Progenitor cell of endocrine pancreas (in vitro differentiated cells): ENCODE measurements around the gene HPN. TPM values are rescaled to one million over a fixed set of nuclear protein-coding genes. Genes with fewer than 3 reads are reported as not detected.

Source experiments
- DNase-seq: peaks from one replicate; pipeline ENCODE4 v3.0.0; 2021; ENCODE audit warnings: low spot score; ENCODE audit not compliant: unreplicated experiment
- H3K27ac Mint-ChIP-seq: 2 replicates; pipeline ENCODE4 v1.8.0; 2021; ENCODE audit warnings: mild to moderate bottlenecking, moderate library complexity, mixed read lengths
- H3K27me3 Mint-ChIP-seq: 2 replicates; pipeline ENCODE4 v1.8.0; 2021; ENCODE audit warnings: mixed read lengths
- H3K36me3 Mint-ChIP-seq: 2 replicates; pipeline ENCODE4 v1.8.0; 2022; ENCODE audit warnings: mixed read lengths; ENCODE audit not compliant: insufficient read depth
- H3K4me1 Mint-ChIP-seq: 2 replicates; pipeline ENCODE4 v1.8.0; 2021; ENCODE audit warnings: low read depth, mixed read lengths
- H3K4me3 Mint-ChIP-seq: 2 replicates; pipeline ENCODE4 v1.8.0; 2021; ENCODE audit warnings: low read depth, mild to moderate bottlenecking, moderate library complexity, mixed read lengths
- H3K9me3 Mint-ChIP-seq: 2 replicates; pipeline ENCODE4 v1.8.0; 2021; ENCODE audit warnings: low read depth, mixed read lengths
- CTCF ChIP-seq: fragments of 200-600 bp; sonication (generic); IDR thresholded peaks from one replicate; pipeline ENCODE4 v1.5.0; 2021; ENCODE audit warnings: antibody characterized with exemption, mild to moderate bottlenecking; ENCODE audit not compliant: unreplicated experiment
- total RNA-seq: library from RNA; stranded (reverse); gene quantifications from 2 replicates; pipeline ENCODE4 v1.2.1, GENCODE V29; 2021

Gene HPN
- total RNA-seq, 1 donor from 2014 or later = 70.5 TPM

DNA sequence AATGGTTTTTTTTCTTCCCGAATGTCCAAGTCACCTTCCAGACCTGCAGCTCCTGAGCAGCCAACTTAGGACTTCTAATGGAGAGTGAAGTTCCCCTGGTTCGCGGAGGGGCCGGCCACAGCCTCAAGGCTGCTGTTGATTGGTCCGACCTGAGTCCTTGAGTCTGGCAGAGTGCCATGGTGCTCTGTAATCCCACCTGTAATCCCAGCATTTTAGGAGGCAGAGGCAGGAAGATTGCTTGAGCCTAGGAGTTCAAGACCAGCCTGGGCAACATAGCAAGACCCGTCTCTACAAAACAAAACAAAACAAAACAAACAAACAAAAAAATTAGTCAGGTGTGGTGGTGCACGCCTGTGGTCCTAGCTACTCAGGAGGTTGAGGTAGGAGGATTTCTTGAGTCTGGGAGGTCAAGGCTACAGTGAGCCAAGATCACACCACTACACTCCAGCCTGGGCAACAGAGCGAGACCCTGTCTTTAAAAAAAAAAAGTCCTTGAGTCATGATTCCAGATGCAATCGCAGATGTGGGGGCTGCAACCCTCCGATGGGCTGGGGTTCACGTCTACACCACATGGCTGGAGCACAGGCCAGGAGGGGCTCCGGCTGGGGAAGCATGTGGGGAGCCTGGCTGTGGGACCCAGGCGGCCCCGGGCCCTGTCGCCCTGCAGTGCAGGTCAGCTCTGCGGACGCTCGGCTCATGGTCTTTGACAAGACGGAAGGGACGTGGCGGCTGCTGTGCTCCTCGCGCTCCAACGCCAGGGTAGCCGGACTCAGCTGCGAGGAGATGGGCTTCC, 17.7 kb downstream of the HPN start:
- Mint-ChIP-seq H3K4me1 (peaks cover 10% of the 10 kb centered on the region), H3K9me3 (no peaks in the 10 kb centered on the region), H3K36me3 (peaks cover 3% of the 10 kb centered on the region), H3K27me3 (no peaks in the 10 kb centered on the region), H3K27ac (peak overlapping the region; percentile 57), H3K4me3 (no peak overlapping the region)
- TF ChIP-seq CTCF = no peak
- DNase-seq = no peak

DNA sequence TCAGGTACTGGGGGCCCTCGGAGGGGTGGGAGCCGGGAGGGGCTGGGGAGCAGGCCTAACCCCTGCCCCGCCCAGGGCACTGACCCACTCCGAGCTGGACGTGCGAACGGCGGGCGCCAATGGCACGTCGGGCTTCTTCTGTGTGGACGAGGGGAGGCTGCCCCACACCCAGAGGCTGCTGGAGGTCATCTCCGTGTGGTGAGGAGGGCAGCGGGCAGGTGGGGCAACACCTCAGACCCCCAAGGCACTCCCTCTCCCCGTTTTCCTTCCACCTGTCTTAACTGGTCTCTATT, 18.2 kb downstream of the HPN start:
- H3K4me1 Mint-ChIP-seq = peaks cover 10% of the 10 kb centered on the region

GRCh38 chr19:35060160-35060855, 18.8 kb downstream of the HPN start:
- H3K9me3 Mint-ChIP-seq = no peaks in the 10 kb centered on the region

More for the DNA sequence above, 18.2 kb downstream of the HPN start:
- Mint-ChIP-seq H3K36me3 (peaks cover 3% of the 10 kb centered on the region), H3K9me3 (no peaks in the 10 kb centered on the region), H3K27ac (no peak overlapping the region), H3K4me3 (no peak overlapping the region), H3K27me3 (no peaks in the 10 kb centered on the region)
- DNase-seq = no peak
- TF ChIP-seq CTCF = no peak

GRCh38 chr19:35061583-35062373, 20.3 kb downstream of the HPN start:
- peaks cover 3% of the 10 kb centered on the region for H3K36me3 Mint-ChIP-seq
- peak overlapping the region; percentile 68 for H3K27ac Mint-ChIP-seq
- no peaks in the 10 kb centered on the region for H3K9me3 Mint-ChIP-seq
- TF ChIP-seq CTCF = no peak
- no peak overlapping the region for H3K4me3 Mint-ChIP-seq
- H3K27me3 Mint-ChIP-seq = no peaks in the 10 kb centered on the region
- no peaks in the 10 kb centered on the region for H3K4me1 Mint-ChIP-seq
- no peak for DNase-seq

More at GRCh38 chr19:35060160-35060855, 18.8 kb downstream of the HPN start:
- H3K4me3 Mint-ChIP-seq = no peak overlapping the region
- H3K27me3 Mint-ChIP-seq = no peaks in the 10 kb centered on the region
- DNase-seq = no peak
- H3K4me1 Mint-ChIP-seq = peaks cover 9% of the 10 kb centered on the region
- no peak for TF ChIP-seq CTCF
- H3K36me3 Mint-ChIP-seq = peaks cover 3% of the 10 kb centered on the region
- no peak overlapping the region for H3K27ac Mint-ChIP-seq

DNA sequence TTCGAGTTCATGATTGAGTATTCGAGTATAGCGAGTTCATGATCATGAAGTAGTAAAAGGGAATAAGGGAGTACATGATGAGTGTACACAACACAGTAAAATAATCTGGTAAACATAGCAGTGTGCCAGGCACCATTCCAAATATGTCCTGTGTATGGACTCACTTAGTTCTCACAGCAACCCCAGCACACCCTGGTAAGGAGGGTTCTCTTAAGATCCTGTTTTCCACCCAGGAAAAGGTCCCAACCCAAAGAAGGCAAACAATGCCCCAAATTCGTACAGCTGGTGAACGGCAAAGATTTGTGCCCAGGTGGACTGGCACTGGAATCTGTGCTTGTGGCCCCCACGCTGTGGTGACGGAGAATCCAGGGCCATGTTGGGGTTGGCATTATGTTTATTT, 21.4 kb downstream of the HPN start:
- Mint-ChIP-seq H3K4me3 (no peak overlapping the region), H3K27me3 (no peaks in the 10 kb centered on the region), H3K36me3 (peaks cover 3% of the 10 kb centered on the region), H3K4me1 (peaks cover 3% of the 10 kb centered on the region), H3K9me3 (no peaks in the 10 kb centered on the region), H3K27ac (no peak overlapping the region)
- DNase-seq = no peak
- TF ChIP-seq CTCF = no peak
